Skeletal muscle satellite cell (primary cell): ENCODE results near the gene DNMT3B.
A peak's percentile ranks its signal among the peaks of the same experiment; 100 is the strongest.

Experiments used
- H3K27me3 ChIP-seq: 2 replicates; pipeline ENCODE4 v1.7.0; 2013; ENCODE audit warnings: low read length; ENCODE audit not compliant: control insufficient read depth, insufficient read depth
- H3K36me3 ChIP-seq: 2 replicates; pipeline ENCODE4 v1.7.0; 2013; ENCODE audit warnings: mild to moderate bottlenecking, control low read depth, low read length; ENCODE audit not compliant: insufficient read depth
- H3K4me1 ChIP-seq: 2 replicates; pipeline ENCODE4 v1.7.0; 2013; ENCODE audit warnings: low read length; ENCODE audit not compliant: control insufficient read depth, insufficient read depth
- H3K4me2 ChIP-seq: 2 replicates; pipeline ENCODE4 v1.7.0; 2013; ENCODE audit warnings: mild to moderate bottlenecking, low read length
- H3K4me3 ChIP-seq: 2 replicates; pipeline ENCODE4 v1.7.0; 2013; ENCODE audit warnings: low read length
- H3K9ac ChIP-seq: 2 replicates; pipeline ENCODE4 v1.7.0; 2013; ENCODE audit warnings: mild to moderate bottlenecking, low read depth, low read length, moderate library complexity
- H3K9me3 ChIP-seq: replicated peaks from 2 replicates; pipeline ENCODE4 v1.7.0; 2013; ENCODE audit warnings: mild to moderate bottlenecking, control low read depth, low read length

The DNMT3B gene

DNA sequence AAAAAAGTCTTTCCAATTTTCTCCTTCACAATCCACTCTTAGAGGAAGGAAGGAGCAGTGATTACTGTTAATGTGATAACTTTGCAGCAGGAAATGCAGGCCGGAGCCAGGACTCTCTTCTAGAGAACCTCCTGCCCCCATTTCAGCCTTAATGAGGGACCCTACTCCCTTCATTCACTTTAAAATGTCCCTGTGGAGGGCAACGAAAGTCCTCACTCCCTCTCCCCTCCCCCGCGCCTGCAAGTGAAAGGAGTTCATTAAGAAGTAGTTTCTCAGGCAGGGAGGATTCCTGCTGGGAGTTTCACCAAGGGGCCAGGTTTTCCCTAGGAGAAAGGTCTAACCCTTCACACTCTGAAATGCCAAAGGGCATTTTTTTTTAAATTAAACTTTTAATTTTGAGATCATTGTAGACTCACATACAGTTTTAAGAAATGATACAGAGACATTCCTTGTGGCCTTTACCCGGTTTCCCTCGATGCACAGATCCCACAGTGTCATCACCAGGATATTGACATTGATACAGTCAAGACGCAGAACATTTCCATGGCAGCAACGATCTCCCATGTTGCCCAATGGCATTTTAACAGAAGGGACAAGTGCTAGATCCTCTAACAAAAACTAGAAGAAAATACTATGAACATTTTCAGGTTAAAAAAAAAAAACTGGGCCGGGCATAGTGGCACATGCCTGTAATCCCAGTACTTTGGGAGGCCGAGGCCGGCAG, 12.1 kb upstream of the DNMT3B start:
- no peaks in the 10 kb centered on the region for H3K36me3 ChIP-seq
- no peak overlapping the region for H3K4me2 ChIP-seq
- H3K4me1 ChIP-seq, result peaks cover 26% of the 10 kb centered on the region
- no peak overlapping the region for H3K4me3 ChIP-seq
- H3K9me3 ChIP-seq, result no peaks in the 10 kb centered on the region
- H3K9ac ChIP-seq, result no peak overlapping the region
- H3K27me3 ChIP-seq, result no peaks in the 10 kb centered on the region

DNA sequence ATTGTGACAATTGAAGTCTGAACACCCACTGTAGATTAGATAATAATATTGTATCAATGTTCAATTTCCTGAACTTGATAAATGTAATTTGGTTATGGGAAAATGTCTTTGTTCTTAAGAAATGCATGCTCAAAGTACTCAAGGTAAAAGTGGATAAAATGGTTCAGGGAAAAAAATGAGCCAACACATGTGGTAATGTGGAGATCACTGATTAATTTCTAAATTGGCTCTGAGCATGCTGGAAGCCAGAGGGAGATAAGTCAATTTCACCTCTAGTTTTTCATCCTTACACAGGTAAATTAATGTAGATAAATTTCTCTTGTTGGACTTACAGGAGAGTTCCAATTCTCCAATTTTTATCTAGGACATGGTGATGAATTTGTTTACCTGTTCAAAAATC, 10.9 kb upstream of the DNMT3B start:
- H3K36me3 ChIP-seq, result no peaks in the 10 kb centered on the region
- no peak overlapping the region for H3K9ac ChIP-seq
- no peaks in the 10 kb centered on the region for H3K27me3 ChIP-seq
- no peak overlapping the region for H3K4me3 ChIP-seq
- H3K9me3 ChIP-seq, result no peaks in the 10 kb centered on the region
- H3K4me2 ChIP-seq, result no peak overlapping the region
- peaks cover 21% of the 10 kb centered on the region for H3K4me1 ChIP-seq

DNA sequence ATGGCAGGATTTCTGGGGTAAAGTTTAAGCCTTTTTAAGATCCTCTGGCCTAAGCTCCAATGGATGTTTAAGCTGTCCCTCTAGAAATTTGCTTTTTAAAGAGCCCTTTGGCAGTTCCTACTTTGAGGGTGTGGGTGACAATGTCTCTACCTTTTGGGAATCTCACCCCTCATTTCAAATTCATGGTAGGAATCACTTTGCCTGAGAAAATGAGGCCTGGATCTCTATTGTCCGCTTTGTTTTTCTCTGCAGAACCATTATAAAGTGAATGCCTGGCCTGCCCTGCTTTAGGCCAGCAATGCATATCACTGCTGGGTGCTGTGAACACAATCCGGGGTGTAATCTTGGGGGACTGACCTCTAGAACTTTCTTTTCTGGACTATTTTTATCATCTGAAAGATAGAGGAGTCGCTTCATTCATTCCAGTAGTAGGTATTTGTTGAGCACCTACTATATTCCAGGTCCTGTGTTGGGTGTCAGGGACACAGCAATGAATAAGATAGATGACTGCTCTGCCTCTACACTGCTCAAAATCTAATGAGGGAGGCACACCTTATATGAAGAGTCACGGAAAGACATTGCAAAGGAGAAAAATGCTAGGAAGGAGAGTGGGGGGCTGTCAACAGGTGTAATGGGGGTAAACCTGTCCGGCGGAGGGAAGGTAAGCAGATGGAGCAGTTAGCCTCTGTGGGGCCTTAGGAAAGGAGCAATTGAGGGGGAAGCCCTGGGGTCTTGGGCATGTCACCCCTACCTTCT, 10.3 kb upstream of the DNMT3B start:
- Histone ChIP-seq H3K4me3 (no peak overlapping the region), H3K4me2 (peak overlapping the region; percentile 73), H3K9me3 (no peaks in the 10 kb centered on the region), H3K4me1 (peaks cover 21% of the 10 kb centered on the region), H3K36me3 (no peaks in the 10 kb centered on the region), H3K27me3 (no peaks in the 10 kb centered on the region), H3K9ac (no peak overlapping the region)

DNA sequence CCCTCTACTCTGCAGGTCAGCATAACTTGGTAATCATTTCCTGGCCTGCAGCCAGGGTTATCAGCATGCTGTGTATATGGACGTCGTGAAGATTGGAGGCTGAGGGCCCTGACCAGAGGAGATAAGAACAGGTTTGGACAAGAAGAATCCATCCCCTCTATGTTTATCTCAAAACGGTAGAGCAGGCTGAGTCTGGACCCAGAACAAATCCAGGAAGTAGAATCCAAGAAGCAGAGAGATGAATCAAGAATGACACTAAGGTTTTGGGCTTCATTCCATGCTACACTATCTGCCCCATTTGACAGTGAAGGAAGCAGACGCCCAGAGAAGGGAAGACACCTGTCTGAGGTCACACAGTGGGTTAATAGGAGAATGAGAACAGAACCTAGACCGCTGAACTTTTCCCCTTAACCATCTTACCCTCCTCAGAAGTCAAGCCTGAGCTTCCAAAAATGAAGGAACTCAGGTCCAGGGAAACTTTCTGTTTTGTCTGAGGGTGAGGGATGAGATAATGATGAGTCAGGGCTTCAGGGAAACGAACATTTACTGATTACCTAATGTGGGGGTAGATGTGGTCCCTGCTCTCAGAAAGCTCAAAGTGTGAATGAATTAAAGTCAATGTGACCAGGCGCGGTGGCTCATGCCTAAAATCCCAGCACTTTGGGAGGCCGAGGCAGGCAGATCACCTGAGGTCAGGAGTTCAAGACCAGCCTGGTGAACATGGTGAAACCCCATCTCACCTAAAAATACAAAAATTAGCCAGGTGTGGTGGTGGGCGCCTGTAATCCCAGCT, 9.5 kb upstream of the DNMT3B start:
- no peaks in the 10 kb centered on the region for H3K9me3 ChIP-seq
- H3K4me2 ChIP-seq, result peak overlapping the region; percentile 73
- H3K4me1 ChIP-seq, result peaks cover 21% of the 10 kb centered on the region
- peak overlapping the region; percentile 52 for H3K4me3 ChIP-seq
- no peaks in the 10 kb centered on the region for H3K36me3 ChIP-seq
- no peak overlapping the region for H3K9ac ChIP-seq
- H3K27me3 ChIP-seq, result no peaks in the 10 kb centered on the region

DNA sequence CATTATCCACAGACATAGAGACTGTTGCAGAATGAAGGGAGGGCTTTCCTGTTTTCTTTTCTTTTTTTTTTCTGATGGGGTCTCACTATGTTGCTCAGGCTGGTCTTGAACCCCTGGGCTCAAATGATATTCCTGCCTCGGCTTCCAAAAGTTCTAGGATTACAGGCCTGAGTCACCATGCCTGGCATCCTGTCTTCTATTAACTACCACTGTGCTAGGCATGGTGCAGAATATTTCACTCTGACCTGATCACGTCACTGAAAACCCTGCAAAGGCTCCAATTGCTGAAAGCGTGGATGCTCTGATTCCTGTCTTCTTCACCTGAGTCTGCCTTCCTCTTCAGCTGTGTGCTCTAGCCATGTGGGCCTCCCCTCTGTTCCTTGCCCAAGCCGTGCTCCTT, 8.5 kb upstream of the DNMT3B start:
- H3K4me2 ChIP-seq, result no peak overlapping the region

DNA sequence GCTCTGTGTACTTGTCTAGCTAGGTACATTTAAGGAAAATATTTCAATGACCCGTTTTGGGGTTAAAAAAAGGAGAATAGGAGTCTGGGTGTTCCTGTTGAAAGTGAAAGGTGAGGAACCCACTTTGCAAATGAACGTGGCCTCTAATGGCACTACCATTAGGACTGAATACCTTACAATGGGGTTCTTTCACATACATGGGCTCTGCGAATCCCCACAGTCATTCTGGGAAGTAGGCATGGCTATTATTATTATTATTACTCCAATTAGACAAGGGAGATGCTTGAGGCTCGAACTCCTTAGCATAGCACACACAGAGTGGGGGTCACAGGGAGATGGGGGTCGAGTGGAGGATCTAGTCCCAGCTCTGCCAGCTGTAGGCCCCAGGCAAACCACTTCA, 6.0 kb upstream of the DNMT3B start:
- H3K9ac ChIP-seq, result no peak overlapping the region
- no peaks in the 10 kb centered on the region for H3K9me3 ChIP-seq
- H3K4me1 ChIP-seq, result peaks cover 21% of the 10 kb centered on the region
- no peaks in the 10 kb centered on the region for H3K36me3 ChIP-seq
- H3K4me2 ChIP-seq, result no peak overlapping the region
- H3K27me3 ChIP-seq, result no peaks in the 10 kb centered on the region
- no peak overlapping the region for H3K4me3 ChIP-seq

More for the DNA sequence above, 8.5 kb upstream of the DNMT3B start:
- H3K9me3 ChIP-seq, result no peaks in the 10 kb centered on the region
- no peaks in the 10 kb centered on the region for H3K27me3 ChIP-seq
- no peak overlapping the region for H3K4me3 ChIP-seq
- peaks cover 21% of the 10 kb centered on the region for H3K4me1 ChIP-seq
- H3K9ac ChIP-seq, result no peak overlapping the region
- H3K36me3 ChIP-seq, result no peaks in the 10 kb centered on the region

DNA sequence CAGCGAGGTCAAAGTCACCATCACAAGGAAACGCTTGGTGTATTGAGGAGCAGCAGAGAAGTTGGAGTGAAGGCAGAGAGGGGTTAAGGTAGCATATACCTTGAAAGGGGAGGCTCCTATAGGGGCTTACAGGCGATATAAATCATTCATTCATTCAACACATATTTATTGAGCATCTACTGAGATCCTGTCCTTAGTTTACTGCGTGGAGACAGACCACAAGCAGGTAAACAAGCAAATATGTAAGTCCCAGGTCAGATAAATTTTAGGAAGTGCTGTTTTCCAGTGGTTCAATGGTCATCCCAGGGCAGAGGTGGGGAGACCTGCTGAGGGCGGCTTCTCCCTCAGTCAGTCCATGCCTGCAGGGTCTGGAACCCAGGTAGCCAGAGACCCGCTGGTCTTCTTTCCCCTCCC, 761 bp upstream of the DNMT3B start:
- H3K9ac ChIP-seq, result peak overlapping the region; percentile 74
- peak overlapping the region; percentile 95 for H3K4me2 ChIP-seq
- H3K27me3 ChIP-seq, result no peaks in the 10 kb centered on the region
- no peaks in the 10 kb centered on the region for H3K9me3 ChIP-seq
- H3K4me3 ChIP-seq, result peak overlapping the region; percentile 88
- no peaks in the 10 kb centered on the region for H3K36me3 ChIP-seq
- H3K4me1 ChIP-seq, result peaks cover 10% of the 10 kb centered on the region

DNA sequence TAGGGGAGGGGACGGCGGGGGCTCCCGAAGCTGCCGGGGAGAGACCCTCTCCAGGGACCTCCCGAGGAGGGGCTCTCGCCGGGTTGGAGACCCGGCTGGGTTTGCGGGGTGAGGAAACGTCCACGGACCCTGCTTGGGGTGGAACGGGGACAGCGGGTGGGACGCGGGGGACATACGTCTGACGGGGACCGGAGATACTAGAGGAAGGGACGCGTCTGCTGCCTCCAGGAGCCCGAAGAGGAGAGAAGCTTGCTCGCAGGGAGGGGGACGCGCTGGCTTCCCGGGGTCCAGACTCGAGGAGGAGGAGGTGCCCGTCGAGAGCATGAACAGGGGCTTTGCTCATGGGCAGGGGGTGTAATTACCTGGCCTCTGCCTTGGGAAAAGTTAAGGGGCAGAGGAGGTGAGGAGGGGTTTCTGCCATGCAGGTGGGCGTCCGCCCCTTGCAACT, 593 bp downstream of the DNMT3B start:
- H3K4me2 ChIP-seq, result peak overlapping the region; percentile 95
- peaks cover 10% of the 10 kb centered on the region for H3K4me1 ChIP-seq
- no peaks in the 10 kb centered on the region for H3K36me3 ChIP-seq
- peak overlapping the region; percentile 86 for H3K9ac ChIP-seq
- H3K9me3 ChIP-seq, result no peaks in the 10 kb centered on the region
- no peaks in the 10 kb centered on the region for H3K27me3 ChIP-seq
- peak overlapping the region; percentile 88 for H3K4me3 ChIP-seq

DNA sequence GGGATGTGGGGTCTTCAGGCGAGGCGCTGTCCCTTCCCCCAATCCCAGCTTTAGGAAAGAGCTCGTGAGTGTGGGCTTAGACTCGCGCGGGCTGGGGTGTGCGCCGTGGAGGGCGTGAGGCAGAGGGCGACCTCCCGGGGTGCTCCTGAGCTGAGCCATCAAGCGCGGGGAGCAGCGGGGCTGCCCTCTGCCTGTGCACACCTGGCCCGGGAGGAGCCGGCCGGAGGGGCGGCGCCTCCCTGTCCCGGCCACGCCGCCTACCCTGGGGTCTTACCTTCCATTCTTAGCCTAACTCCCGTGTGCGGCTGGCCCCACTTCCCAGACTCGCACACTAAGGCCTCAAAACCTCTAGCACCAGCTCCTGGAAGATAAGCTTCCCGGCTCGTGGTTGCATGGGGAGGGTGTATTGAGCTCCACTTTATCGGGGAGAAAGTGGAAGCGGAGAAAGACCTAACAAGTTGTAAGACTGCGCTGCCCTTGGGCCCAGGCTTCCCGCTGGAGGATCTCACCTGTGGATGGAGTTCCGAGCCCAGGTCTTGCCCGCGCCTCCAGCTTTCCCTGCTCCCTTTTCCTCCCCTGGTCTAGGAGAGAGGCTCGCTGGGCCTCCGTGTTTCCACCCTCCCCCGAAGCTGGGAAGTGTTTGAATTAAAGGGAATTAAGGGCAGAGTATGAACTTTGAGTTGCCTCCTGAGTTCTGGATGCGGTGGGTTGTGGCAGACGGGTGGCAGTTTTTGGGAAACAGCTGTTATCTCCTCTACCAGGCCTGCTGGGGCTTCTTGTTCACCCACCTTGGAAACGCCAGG, 1.2 kb downstream of the DNMT3B start:
- peak overlapping the region; percentile 86 for H3K9ac ChIP-seq
- no peaks in the 10 kb centered on the region for H3K36me3 ChIP-seq
- H3K4me1 ChIP-seq, result peaks cover 10% of the 10 kb centered on the region
- peak overlapping the region; percentile 95 for H3K4me2 ChIP-seq
- H3K9me3 ChIP-seq, result no peaks in the 10 kb centered on the region
- no peaks in the 10 kb centered on the region for H3K27me3 ChIP-seq
- H3K4me3 ChIP-seq, result peak overlapping the region; percentile 88

DNA sequence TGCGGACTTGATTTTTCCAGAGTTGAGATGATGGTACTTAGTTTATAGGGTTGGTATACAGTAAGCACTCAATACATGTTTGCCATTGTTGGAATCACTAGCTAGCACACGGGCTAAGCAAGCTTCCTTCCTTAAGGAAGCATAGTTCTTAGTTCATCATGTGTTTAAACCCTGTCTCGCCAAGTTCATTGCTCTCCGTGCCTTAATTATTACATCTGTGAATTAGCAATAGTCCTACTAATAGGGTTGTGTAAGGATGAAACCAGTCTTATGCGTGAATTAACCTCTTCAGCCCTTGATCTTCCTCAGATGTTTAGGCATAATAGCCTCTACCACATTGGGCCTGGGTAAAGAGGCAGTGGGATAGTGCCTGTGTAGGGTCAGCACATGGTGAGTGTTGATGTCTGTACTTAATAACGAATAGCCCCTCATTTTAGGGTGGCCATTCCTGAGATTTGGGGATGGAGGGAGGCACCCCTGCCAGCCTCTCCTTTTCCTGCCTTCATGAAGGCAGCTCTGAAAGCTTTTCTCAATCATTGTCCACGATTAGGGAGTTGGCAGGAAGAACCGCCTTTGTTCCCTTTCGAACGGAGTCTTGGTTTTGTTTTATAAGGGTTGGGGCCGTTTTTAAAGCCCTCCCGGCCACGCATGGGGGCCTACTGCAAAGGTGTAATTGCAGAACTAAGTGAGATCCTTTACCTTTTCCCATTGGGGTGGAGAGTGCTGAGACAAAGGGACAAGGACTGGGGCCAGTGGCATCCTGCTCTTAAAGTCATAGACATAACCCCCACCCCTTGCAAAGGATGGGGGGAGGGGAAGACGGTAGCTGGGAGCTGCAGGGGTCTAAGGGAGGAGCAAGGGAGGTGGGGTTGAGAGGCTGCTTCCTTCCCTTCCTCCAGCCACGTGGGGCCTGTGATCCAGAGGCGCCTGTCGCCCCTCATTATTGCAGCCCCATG, 2.1 kb downstream of the DNMT3B start:
- Histone ChIP-seq H3K9ac (no peak overlapping the region), H3K36me3 (no peaks in the 10 kb centered on the region), H3K4me2 (no peak overlapping the region), H3K9me3 (no peaks in the 10 kb centered on the region), H3K4me1 (peaks cover 10% of the 10 kb centered on the region), H3K4me3 (no peak overlapping the region), H3K27me3 (no peaks in the 10 kb centered on the region)
